ENCODE measurements around the gene RFT1. TPM values are rescaled to one million over a fixed set of nuclear protein-coding genes. Genes with fewer than 3 reads are reported as not detected.

The RFT1 gene
- total and polyA plus RNA-seq, 2 experiments from 2014 or later, result 11.3 to 13.3 TPM

DNA sequence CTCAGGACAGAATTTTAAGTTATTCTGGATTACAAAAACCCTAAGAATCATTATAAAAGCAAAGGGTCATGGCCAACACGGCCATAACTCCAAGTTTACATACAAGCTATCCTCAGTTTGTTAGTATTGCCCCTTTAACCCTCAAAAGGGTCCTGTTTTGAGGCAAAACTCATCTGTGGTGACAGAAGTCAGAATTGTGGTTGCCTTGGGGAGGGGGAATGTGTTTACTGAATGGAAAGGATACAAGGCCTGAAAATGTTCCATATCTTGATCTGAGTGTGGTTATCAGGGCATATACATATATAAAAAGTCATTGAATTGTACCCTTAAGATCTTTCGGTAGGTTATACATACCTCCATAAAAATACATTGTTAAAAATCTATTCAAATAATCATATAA lies 86.5 kb downstream of the RFT1 start:
- H3K27ac Mint-ChIP-seq, result no peak overlapping the region
- ATAC-seq (no peak), DNase-seq (ENCODE audit: low spot score) (no peak)
- H3K27me3 ChIP-seq (ENCODE audit: insufficient read depth), result peaks cover 37% of the 10 kb centered on the region
- H3F3A ChIP-seq (replicated peaks; ENCODE audit: low read depth), result peaks cover 24% of the 10 kb centered on the region
- H2AFZ ChIP-seq, result no peak overlapping the region
- peaks cover 36% of the 10 kb centered on the region for H3K4me1 Mint-ChIP-seq
- H3K4me2 ChIP-seq, result peak overlapping the region; percentile 82
- no peak overlapping the region for H3K27ac ChIP-seq (ENCODE audit: low read depth)
- peaks cover 27% of the 10 kb centered on the region for H3K27me3 Mint-ChIP-seq (ENCODE audit: insufficient read depth, low read depth, poor library complexity)
- H3K9me2 ChIP-seq (ENCODE audit: insufficient read depth), result no peaks in the 10 kb centered on the region
- H3K4me3 Mint-ChIP-seq, result no peak overlapping the region
- H3K36me3 ChIP-seq (ENCODE audit: insufficient read depth), result no peaks in the 10 kb centered on the region
- no peaks in the 10 kb centered on the region; the same call in 2 of the 3 replicates for H3K9me3 Mint-ChIP-seq
- H3K4me1 ChIP-seq (ENCODE audit: insufficient read depth), result peaks cover 23% of the 10 kb centered on the region
- peaks cover 9% of the 10 kb centered on the region for H4K20me1 ChIP-seq (replicated peaks; ENCODE audit: insufficient read depth)
- no peak for TF ChIP-seq JUNB (IDR thresholded peaks at IDR 0.05; ENCODE audit: unreplicated experiment)
- TF ChIP-seq, protein P1, sequence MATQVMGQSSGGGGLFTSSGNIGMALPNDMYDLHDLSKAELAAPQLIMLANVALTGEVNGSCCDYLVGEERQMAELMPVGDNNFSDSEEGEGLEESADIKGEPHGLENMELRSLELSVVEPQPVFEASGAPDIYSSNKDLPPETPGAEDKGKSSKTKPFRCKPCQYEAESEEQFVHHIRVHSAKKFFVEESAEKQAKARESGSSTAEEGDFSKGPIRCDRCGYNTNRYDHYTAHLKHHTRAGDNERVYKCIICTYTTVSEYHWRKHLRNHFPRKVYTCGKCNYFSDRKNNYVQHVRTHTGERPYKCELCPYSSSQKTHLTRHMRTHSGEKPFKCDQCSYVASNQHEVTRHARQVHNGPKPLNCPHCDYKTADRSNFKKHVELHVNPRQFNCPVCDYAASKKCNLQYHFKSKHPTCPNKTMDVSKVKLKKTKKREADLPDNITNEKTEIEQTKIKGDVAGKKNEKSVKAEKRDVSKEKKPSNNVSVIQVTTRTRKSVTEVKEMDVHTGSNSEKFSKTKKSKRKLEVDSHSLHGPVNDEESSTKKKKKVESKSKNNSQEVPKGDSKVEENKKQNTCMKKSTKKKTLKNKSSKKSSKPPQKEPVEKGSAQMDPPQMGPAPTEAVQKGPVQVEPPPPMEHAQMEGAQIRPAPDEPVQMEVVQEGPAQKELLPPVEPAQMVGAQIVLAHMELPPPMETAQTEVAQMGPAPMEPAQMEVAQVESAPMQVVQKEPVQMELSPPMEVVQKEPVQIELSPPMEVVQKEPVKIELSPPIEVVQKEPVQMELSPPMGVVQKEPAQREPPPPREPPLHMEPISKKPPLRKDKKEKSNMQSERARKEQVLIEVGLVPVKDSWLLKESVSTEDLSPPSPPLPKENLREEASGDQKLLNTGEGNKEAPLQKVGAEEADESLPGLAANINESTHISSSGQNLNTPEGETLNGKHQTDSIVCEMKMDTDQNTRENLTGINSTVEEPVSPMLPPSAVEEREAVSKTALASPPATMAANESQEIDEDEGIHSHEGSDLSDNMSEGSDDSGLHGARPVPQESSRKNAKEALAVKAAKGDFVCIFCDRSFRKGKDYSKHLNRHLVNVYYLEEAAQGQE (IDR thresholded peaks at IDR 0.05; ENCODE audit: unreplicated experiment), result no peak
- no peak for TF ChIP-seq CTCF (conservative IDR thresholded peaks at IDR 0.05; ENCODE audit: low read depth in 2 of 2)
- TF ChIP-seq POLR2AphosphoS5 (IDR thresholded peaks at IDR 0.05; ENCODE audit: low read depth), result no peak
- TF ChIP-seq STAT1 (IDR thresholded peaks at IDR 0.05; ENCODE audit: unreplicated experiment), result no peak
- no peak for TF ChIP-seq NANOG (IDR thresholded peaks at IDR 0.05; ENCODE audit: borderline replicate concordance)
- no peak for TF ChIP-seq ZNF331 (CRISPR knock-in tag; IDR thresholded peaks at IDR 0.05; ENCODE audit: low read depth)
- TF ChIP-seq ZNF114 (CRISPR knock-in tag; IDR thresholded peaks at IDR 0.05), result no peak
- TF ChIP-seq CREB1 (CRISPR knock-in tag; IDR thresholded peaks at IDR 0.05; ENCODE audit: low read depth), result no peak
- TF ChIP-seq ETS1 (IDR thresholded peaks at IDR 0.05), result no peak
- TF ChIP-seq ZNF462 (CRISPR knock-in tag; IDR thresholded peaks at IDR 0.05), result no peak
- TF ChIP-seq EZH2phosphoT487 (IDR thresholded peaks at IDR 0.05; ENCODE audit: unreplicated experiment), result no peak
- no peak for TF ChIP-seq EZH2 (IDR thresholded peaks at IDR 0.05; ENCODE audit: low read depth, unreplicated experiment)
- no peak overlapping the region for H3K4me3 ChIP-seq
- peaks cover 51% of the 10 kb centered on the region for H3K79me2 ChIP-seq (replicated peaks; ENCODE audit: insufficient read depth)
- peaks cover 2% of the 10 kb centered on the region; the same call in 1 of the 3 replicates for H3K36me3 Mint-ChIP-seq (ENCODE audit: low read depth)
